K562 (cell line): ENCODE results near the gene LRRC61. TPM values are rescaled to one million over a fixed set of nuclear protein-coding genes. Genes with fewer than 3 reads are reported as not detected.

Source experiments
- ATAC-seq: fragments of 200-7000 bp; cut with Tn5 transposase; 3 replicates; pipeline ENCODE4 v1.9.1; 2020; ENCODE audit warnings: moderate library complexity
- BruUV-seq: library from RNA; stranded (reverse); fragments of 400-500 nt; replicated peaks from 2 replicates; lab custom pipeline; 2021; lab: Mats Ljungman, UMichigan
- CTCF ChIA-PET: fragments of 300-600 bp; formaldehyde crosslinking; extraction: SDS; loops from one replicate; lab custom pipeline; 2021; ENCODE audit warnings: low intra/inter-chr PET ratio; lab: Yijun Ruan, JAX
- POLR2A ChIA-PET: fragments of 300-600, 350-650 bp; sonication (Branson Sonifier 250); formaldehyde crosslinking; extraction: SDS; loops from one replicate; lab custom pipeline; 2021; ENCODE audit warnings: antibody characterized with exemption, inconsistent platforms; lab: Yijun Ruan, JAX
- DNase-seq, 4 experiments: peaks; one replicate each; pipeline versions ENCODE4 v3.0.0 to v3.0.0-alpha.2; 2011 to 2018; ENCODE audit warnings: low spot score in 3 of 4, mixed read lengths in 3 of 4; ENCODE audit errors: extremely low read depth in 1 of 4
- FAIRE-seq: peaks from 2 replicates; lab custom pipeline; 2011; peaks lifted over from hg19 to GRCh38; lab: Jason Lieb, UNC
- H2AFZ ChIP-seq: 2 replicates; pipeline ENCODE4 v1.6.0; 2011; ENCODE audit warnings: low read depth, low read length, control low read depth, inconsistent platforms
- H3K27ac ChIP-seq: fragments of 200-600 bp; 3 replicates; pipeline ENCODE4 v1.8.0; 2011; ENCODE audit warnings: low read depth, mild to moderate bottlenecking, control low read depth, inconsistent platforms, low read length, moderate library complexity, mixed read lengths; ENCODE audit errors: extremely low read depth
- H3K27me3 ChIP-seq, 2 experiments: fragments of 300-600 bp in 1 of 2; 2 replicates in 1 of 2; 3 replicates in 1 of 2; pipeline versions ENCODE4 v1.6.0 to v1.8.0; 2011; ENCODE audit warnings: inconsistent platforms in 2 of 2, low read length in 2 of 2, mild to moderate bottlenecking in 1 of 2, mixed read lengths in 1 of 2, moderate library complexity in 1 of 2; ENCODE audit not compliant: control insufficient read depth in 2 of 2, insufficient read depth in 2 of 2
- H3K36me3 ChIP-seq: fragments of 300-600 bp; 3 replicates; pipeline ENCODE4 v1.8.0; 2011; ENCODE audit warnings: mild to moderate bottlenecking, low read length, inconsistent platforms; ENCODE audit not compliant: control insufficient read depth, insufficient read depth
- H3K4me1 ChIP-seq, 2 experiments: fragments of 200-600 bp in 1 of 2; replicated peaks in 1 of 2; 2 replicates in 1 of 2; 3 replicates in 1 of 2; pipeline versions ENCODE4 v1.5.1 to v1.8.0; 2011; ENCODE audit warnings: inconsistent platforms in 2 of 2, low read length in 2 of 2, mild to moderate bottlenecking in 1 of 2, mixed read lengths in 1 of 2, moderate library complexity in 1 of 2; ENCODE audit not compliant: control insufficient read depth in 2 of 2, insufficient read depth in 2 of 2
- H3K4me2 ChIP-seq: 2 replicates; pipeline ENCODE4 v1.6.1; 2011; ENCODE audit warnings: low read length, control low read depth, inconsistent platforms, mixed read lengths; ENCODE audit not compliant: insufficient read depth
- H3K4me3 ChIP-seq: fragments of 200-600 bp; sonication (generic), shearing (Covaris generic); 2 replicates; pipeline ENCODE4 v1.5.1; 2016; ENCODE audit warnings: control low read depth, inconsistent platforms
- H3K79me2 ChIP-seq: fragments of 200-600 bp; 3 replicates; pipeline ENCODE4 v1.8.0; 2011; ENCODE audit warnings: low read length, inconsistent platforms; ENCODE audit not compliant: control insufficient read depth, insufficient read depth
- H3K9ac ChIP-seq, 2 experiments: 2 replicates each; pipeline versions ENCODE4 v1.6.0 to v1.6.1; 2011; ENCODE audit warnings: low read depth in 2 of 2, low read length in 2 of 2, control low read depth in 1 of 2, inconsistent platforms in 1 of 2, mild to moderate bottlenecking in 1 of 2, mixed read lengths in 1 of 2; ENCODE audit not compliant: insufficient read depth in 1 of 2
- H3K9me1 ChIP-seq: one replicate; pipeline ENCODE4 v1.6.0; 2011; ENCODE audit warnings: inconsistent platforms, mild to moderate bottlenecking, low read length, moderate library complexity; ENCODE audit not compliant: control insufficient read depth, insufficient read depth
- H3K9me3 ChIP-seq: replicated peaks from 2 replicates; pipeline ENCODE4 v1.5.1; 2011; ENCODE audit warnings: low read depth, low read length, inconsistent platforms; ENCODE audit not compliant: control insufficient read depth, insufficient read depth
- H4K20me1 ChIP-seq: replicated peaks from 2 replicates; pipeline ENCODE4 v1.6.1; 2011; ENCODE audit warnings: low read length, inconsistent platforms, mixed read lengths; ENCODE audit not compliant: control insufficient read depth, insufficient read depth
- EGR1 ChIP-seq: fragments of 450-650 bp; conservative IDR thresholded peaks from 2 replicates; pipeline ENCODE4 v1.6.1; 2017; ENCODE audit warnings: mild to moderate bottlenecking
- ETV6 ChIP-seq, 3 experiments: fragments of 150-350 bp in 1 of 3; sonication (generic) in 1 of 3; formaldehyde crosslinking in 1 of 3; IDR thresholded peaks; 2 replicates each; pipeline versions ENCODE4 v1.6.1 to v1.8.0; 2014 to 2022; ENCODE audit warnings: borderline replicate concordance in 2 of 3, low read depth in 2 of 3, antibody characterized with exemption in 1 of 3, low read length in 1 of 3, mild to moderate bottlenecking in 1 of 3, missing genetic modification reagents in 1 of 3
- KDM5B ChIP-seq: fragments of 200-600 bp; sonication (generic); IDR thresholded peaks from 2 replicates; pipeline ENCODE4 v1.6.1; 2012; ENCODE audit warnings: low read depth, mild to moderate bottlenecking, moderate library complexity, low read length, control low read depth, inconsistent platforms; ENCODE audit not compliant: insufficient replicate concordance
- POLR2G ChIP-seq: fragments of 200-400 bp; formaldehyde crosslinking; IDR thresholded peaks from 2 replicates; pipeline ENCODE4 v1.6.1; 2017; ENCODE audit warnings: low read depth, mild to moderate bottlenecking, antibody characterized with exemption, low read length, moderate library complexity
- RFX5 ChIP-seq: IDR thresholded peaks from 2 replicates; pipeline ENCODE4 v1.6.1; 2011; ENCODE audit warnings: low read depth, mild to moderate bottlenecking, improper control_type of control experiment, low read length
- WGBS: fragments of 100-300 bp; shearing (Covaris generic); methylation state at CpG from one replicate; pipeline ENCODE4 v1.1.6; 2016; ENCODE audit warnings: low coverage, mixed read lengths; ENCODE audit not compliant: insufficient coverage; ENCODE audit errors: missing lambda C conversion rate; 5-methylcytosine and 5-hydroxymethylcytosine counted together
- in situ Hi-C: fragments of 300-500 bp; cut with MboI; formaldehyde crosslinking; loops from 4 replicates; pipeline ENCODE4 v1.15.0; 2018; ENCODE audit warnings: inconsistent platforms, mixed read lengths
- intact Hi-C: fragments of 100-400 bp; cut with micrococcal nuclease; formaldehyde crosslinking; loops from 2 replicates; pipeline ENCODE4 v1.14.2; 2022
- polyA plus RNA-seq, 8 experiments: library from polyadenylated mRNA; depleted of rRNA in 4 of 8; stranded (reverse) in 5 of 8; unstranded in 3 of 8; fragments of >200 nt; fragmentation: Nextera tagmentation in 2 of 8; fragmentation: Illumina TruSeq in 1 of 8; extraction: Ambion mirVana in 2 of 8; extraction: Trizol in 1 of 8; gene quantifications; 2 replicates each; pipeline versions ENCODE4 v1.2.1 to v1.2.3, GENCODE V29; 2011 to 2014; ENCODE audit warnings: inconsistent platforms in 1 of 8, missing spikeins in 1 of 8
- total RNA-seq, 7 experiments: library from RNA; depleted of rRNA in 6 of 7; stranded (reverse); fragments of >200 nt in 6 of 7; fragmentation: Illumina TruSeq in 2 of 7; extraction: Trizol in 2 of 7; gene quantifications; 2 replicates each; pipeline versions ENCODE4 v1.2.1 to v1.2.3, GENCODE V29; 2011 to 2021; ENCODE audit warnings: low replicate concordance in 1 of 7
- TF ChIP-seq, protein P1 (sequence below), 2 experiments: IDR thresholded peaks in 1 of 2; conservative IDR thresholded peaks in 1 of 2; 2 replicates each; pipeline ENCODE4 v1.6.1; 2016; ENCODE audit warnings: low read depth in 2 of 2, mild to moderate bottlenecking in 1 of 2, missing compliant biosample characterization in 1 of 2, missing genetic modification characterization in 1 of 2, moderate library complexity in 1 of 2

LRRC61 gene
- total and polyA plus RNA-seq, 9 of the 15 experiments (the other 6 are each of a cell fraction or from before 2014, with no cell fraction given), result 1.3 to 55.2 (median 35.2) TPM

DNA sequence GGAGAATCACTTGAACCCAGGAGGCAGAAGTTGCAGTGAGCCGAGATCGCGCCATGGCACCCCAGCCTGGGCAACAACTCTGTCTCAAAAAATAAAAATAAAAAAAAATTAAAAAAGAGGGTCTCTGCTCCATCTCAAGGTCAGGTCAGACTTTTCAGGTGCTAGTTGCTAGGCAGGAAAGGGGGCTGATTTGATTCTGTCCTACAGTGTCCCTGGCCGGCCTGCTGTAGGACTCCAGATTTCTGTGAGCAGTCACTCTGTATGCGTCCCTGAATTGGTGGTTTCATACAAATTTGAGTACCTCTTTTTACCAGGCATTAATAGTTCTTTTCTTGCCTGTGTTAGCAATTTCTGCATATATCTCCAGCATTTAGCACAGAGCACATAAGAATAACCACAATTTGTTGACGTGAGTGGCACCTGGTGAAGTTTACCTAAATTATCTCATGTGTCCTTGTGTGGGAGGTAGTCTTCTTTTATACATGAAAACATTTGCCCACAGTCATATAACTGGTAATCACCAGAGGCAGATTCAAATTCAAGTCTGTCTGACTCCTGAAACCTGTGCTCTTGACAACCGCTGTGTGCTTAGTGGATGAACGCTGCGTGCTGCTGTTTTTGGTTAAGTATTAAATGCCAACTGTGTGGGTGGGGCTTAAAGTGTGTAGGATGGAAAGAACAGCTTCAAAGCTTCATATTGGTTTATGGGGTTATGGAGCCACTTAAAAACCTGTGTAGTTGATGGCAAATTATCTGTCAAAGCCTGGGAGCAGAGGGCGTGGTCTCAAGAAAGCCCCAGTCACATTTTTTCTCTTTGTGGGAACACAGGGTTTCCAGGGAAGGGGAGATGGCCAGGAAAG lies 52.7 kb downstream of the LRRC61 start:
- Histone ChIP-seq H3K9ac (peak overlapping the region in 1 of 2 experiments; percentile 10; a peak in 1 of 4 replicates), H3K4me3 (no peak overlapping the region), H3K27ac (0 out of 3 replicates have a peak overlapping the region, but pooled peaks have one; percentile 7), H3K4me2 (no peak overlapping the region), H3K79me2 (peaks cover 58% of the 10 kb centered on the region), H3K9me3 (no peaks in the 10 kb centered on the region), H3K4me1 (peaks cover 44 to 62% of the 10 kb centered on the region in 2 experiments), H3K27me3 (no peaks in the 10 kb centered on the region), H2AFZ (no peak overlapping the region), H4K20me1 (peaks cover 8% of the 10 kb centered on the region), H3K9me1 (peaks cover 5% of the 10 kb centered on the region), H3K36me3 (peaks cover 46% of the 10 kb centered on the region)
- FAIRE-seq (no peak), DNase-seq (no peak), ATAC-seq (no peak)
- in situ Hi-C loops, result no loop called here
- ChIA-PET POLR2A (interaction anchor here (0.7 to 2.1 kb wide), 5 partner anchors 8 to 30 kb away, joined by 3 to 7 read pairs (median 4); a partner anchor contains a TSS), CTCF (no interaction called here)
- intact Hi-C loops, result no loop called here
- TF ChIP-seq KDM5B (peak; percentile 7), ETV6 (IDR thresholded peaks at IDR 0.05; ENCODE audit: borderline replicate concordance in 1 of 2, low read depth in 2 of 2, low read length in 1 of 2) (no peak), ETV6 (CRISPR knock-in tag; IDR thresholded peaks at IDR 0.05; ENCODE audit: borderline replicate concordance) (0 out of 2 replicates have a peak, but pooled peaks have one; percentile 32), RFX5 (peak; percentile 65; the same call in 1 of the 2 replicates), POLR2G (peak; percentile 40; the same call in 1 of the 2 replicates), EGR1 (peak; percentile 22; the same call in 1 of the 2 replicates)
- TF ChIP-seq, protein P1, sequence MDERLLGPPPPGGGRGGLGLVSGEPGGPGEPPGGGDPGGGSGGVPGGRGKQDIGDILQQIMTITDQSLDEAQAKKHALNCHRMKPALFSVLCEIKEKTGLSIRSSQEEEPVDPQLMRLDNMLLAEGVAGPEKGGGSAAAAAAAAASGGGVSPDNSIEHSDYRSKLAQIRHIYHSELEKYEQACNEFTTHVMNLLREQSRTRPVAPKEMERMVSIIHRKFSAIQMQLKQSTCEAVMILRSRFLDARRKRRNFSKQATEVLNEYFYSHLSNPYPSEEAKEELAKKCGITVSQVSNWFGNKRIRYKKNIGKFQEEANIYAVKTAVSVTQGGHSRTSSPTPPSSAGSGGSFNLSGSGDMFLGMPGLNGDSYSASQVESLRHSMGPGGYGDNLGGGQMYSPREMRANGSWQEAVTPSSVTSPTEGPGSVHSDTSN (CRISPR knock-in tag; IDR thresholded peaks at IDR 0.05; ENCODE audit: low read depth), result no peak
- TF ChIP-seq, protein P1 (tag; conservative IDR thresholded peaks at IDR 0.05; ENCODE audit: low read depth), result no peak
- 80% methylated on average over 10 of the region's 10 CpGs for whole genome bisulfite sequencing
- BruUV-seq, result no TSS peak
